ENCODE measurements around the gene SCN3A. TPM values are rescaled to one million over a fixed set of nuclear protein-coding genes. Genes with fewer than 3 reads are reported as not detected.

Gene SCN3A
- total and polyA plus RNA-seq, 2 of the 4 experiments (the other 2 are of a cell fraction) = 0.26 to 0.90 TPM

- Histone ChIP-seq H4K20me1 (ENCODE audit: insufficient read depth, low read length) (no peaks in the 10 kb centered on the region), H3K14ac (replicated peaks; ENCODE audit: low read depth, low read length) (no peak overlapping the region), H3K56ac (ENCODE audit: extremely low read depth, insufficient read depth, low read length) (no peak overlapping the region), H2AK5ac (ENCODE audit: low read depth, low read length) (no peak overlapping the region), H3K9ac (ENCODE audit: low read depth, low read length) (no peak overlapping the region), H3K18ac (ENCODE audit: low read depth, low read length) (no peak overlapping the region), H2AK9ac (replicated peaks; ENCODE audit: low read depth, low read length, poor library complexity) (no peak overlapping the region), H3K36me3 (ENCODE audit: control insufficient read depth, insufficient read depth, low read length) (no peaks in the 10 kb centered on the region), H3K9me3 (ENCODE audit: control insufficient read depth, insufficient read depth, low read length) (no peaks in the 10 kb centered on the region), H2BK20ac (ENCODE audit: low read depth, low read length) (no peak overlapping the region), H2AFZ (replicated peaks; ENCODE audit: low read length, poor library complexity) (no peak overlapping the region), H3K4me3 (ENCODE audit: insufficient read depth, low read depth, low read length) (no peak overlapping the region), H3K79me1 (ENCODE audit: low read depth in 1 of 2, low read length in 2 of 2) (no peaks in the 10 kb centered on the region), H3K4me2 (ENCODE audit: low read depth, low read length) (no peak overlapping the region), H3K9me1 (ENCODE audit: insufficient read depth, low read length) (no peaks in the 10 kb centered on the region), H3K23ac (ENCODE audit: low read depth, low read length) (no peak overlapping the region), H2BK15ac (ENCODE audit: low read depth, low read length) (no peak overlapping the region), H3K4me1 (ENCODE audit: control insufficient read depth, insufficient read depth, low read length) (no peaks in the 10 kb centered on the region), H4K8ac (ENCODE audit: low read depth in 2 of 2, low read length in 2 of 2) (no peak overlapping the region), H3K4ac (ENCODE audit: low read depth, low read length) (no peak overlapping the region), H3K27me3 (ENCODE audit: control insufficient read depth, insufficient read depth, low read length) (no peaks in the 10 kb centered on the region; the same call in 1 of the 2 replicates), H4K5ac (ENCODE audit: low read depth, low read length) (no peak overlapping the region), H3K27ac (ENCODE audit: insufficient read depth, low read length) (no peak overlapping the region), H4K91ac (ENCODE audit: insufficient read depth, low read depth, low read length) (no peak overlapping the region), H2BK120ac (ENCODE audit: low read depth, low read length) (no peak overlapping the region), H2BK5ac (ENCODE audit: low read depth, low read length, poor library complexity, severe bottlenecking) (no peak overlapping the region)
- ATAC-seq (ENCODE audit: low read depth) (no peak), DNase-seq (no peak)
- in situ Hi-C loops (cut with MboI; ENCODE audit: low sequenced_read_pairs) = loop anchor here (25.0 kb wide), 1 partner anchor 448 kb away; no protein-coding TSS in a partner anchor
- intact Hi-C loops (cut with micrococcal nuclease) = no loop called here
- no TSS peak for BruUV-seq (replicated peaks)
- dilution Hi-C loops (cut with HindIII; ENCODE audit: low sequenced_read_pairs, unreplicated experiment) = no loop called here
- TF ChIP-seq CTCF (conservative IDR thresholded peaks at IDR 0.05; ENCODE audit: low read depth, low read length) = no peak
- TF ChIP-seq MAZ (IDR thresholded peaks at IDR 0.05; ENCODE audit: borderline replicate concordance, low read depth, low read length) = no peak
- no peak for TF ChIP-seq RFX5 (IDR thresholded peaks at IDR 0.05; ENCODE audit: low read depth, low read length)
- TF ChIP-seq USF2 (IDR thresholded peaks at IDR 0.05; ENCODE audit: low read depth, low read length) = no peak
- WGBS, 2 experiments (ENCODE audit: extremely low coverage in 2 of 2, insufficient read length in 1 of 2) = no CpG with 5 or more reads among the region's 3 CpGs
- ChIA-PET POLR2A (ENCODE audit: unreplicated experiment) (no interaction called here), CTCF (no interaction called here)
Measured at GRCh38 chr2:165185633-165186032, 18.2 kb downstream of the SCN3A start.

Data from IMR-90 (cell line).